CD4-positive, alpha-beta T cell treated with Interleukin-1 beta for 1 hour (primary cell): ENCODE measurements around the gene IST1.

Experiments used
- DNase-seq, 2 donors: peaks; one replicate each; pipeline ENCODE4 v3.0.0-alpha.2; 2020 to 2022

The IST1 gene

DNA sequence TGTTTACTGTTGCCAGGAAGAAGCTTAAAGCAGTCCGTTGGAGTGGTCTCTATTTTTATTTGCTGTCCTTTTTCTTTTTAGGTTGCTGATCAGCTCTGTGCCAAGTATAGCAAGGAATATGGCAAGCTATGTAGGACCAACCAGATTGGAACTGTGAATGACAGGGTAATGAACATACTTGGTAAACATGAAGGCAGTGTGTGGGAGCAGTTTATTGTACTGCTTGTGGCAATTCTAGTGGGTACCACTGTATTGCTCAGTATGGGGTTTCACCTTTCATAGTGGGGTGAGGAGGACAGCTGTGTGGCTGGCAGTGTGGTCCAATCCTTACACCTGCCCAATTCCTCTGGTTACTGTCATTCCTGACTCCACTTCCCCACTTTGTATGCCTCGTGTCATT, 25.3 kb downstream of the IST1 start:
- DNase-seq: no peak

DNA sequence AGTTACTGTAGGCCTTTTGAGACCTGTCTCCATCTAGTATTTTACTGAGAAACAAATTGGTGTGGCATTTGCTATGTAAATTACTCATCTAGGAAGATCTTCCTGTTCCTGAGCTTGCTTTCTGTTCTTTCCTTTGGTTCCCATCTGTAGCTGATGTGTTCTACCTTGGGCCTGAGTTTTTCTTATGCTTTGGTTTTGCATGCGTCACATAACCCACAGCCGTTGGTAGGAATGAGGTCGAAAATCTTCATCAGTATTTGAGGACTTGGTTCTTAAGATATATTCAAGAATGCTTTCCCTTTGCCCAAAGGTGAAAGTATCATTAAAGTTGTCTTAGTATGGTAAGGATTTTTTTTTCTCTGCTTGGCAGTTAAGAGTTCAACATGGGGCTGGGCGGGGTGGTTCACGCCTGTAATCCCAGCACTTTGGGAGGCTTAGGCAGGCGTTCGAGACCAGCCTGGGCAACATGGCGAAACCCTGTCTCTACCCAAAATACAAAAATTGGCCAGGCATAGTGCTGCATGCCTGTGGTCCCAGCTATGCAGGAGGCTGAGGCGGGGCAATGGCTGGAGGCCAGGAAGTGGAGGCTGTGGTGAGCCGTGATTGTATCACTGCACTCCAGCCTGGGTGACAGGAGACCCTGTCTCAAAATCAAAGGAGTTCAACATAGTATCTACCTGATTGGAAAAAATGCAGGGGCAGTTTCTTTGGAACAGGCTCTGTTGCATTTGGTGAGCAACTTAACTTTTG, 28.8 kb downstream of the IST1 start:
- DNase-seq: no peak

DNA sequence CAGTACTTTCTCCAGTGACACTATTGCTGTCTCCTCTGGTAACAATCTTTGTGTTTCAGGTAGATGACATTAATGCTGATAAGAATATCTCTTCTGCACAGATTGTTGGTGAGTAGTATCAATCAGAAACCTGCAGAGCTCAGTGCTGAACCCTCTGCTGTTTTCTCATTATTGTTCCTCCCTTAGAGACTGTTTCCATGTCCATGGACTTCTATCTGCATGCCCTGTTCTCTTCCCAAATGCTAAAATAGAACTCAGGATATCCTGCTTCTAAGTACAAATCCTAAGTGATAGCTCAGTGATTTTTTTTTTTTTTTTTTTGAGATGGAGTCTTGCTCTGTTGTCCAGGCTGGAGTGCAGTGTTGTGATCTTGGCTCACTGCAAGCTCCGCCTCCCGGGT, 29.4 kb downstream of the IST1 start:
- DNase-seq: no peak

DNA sequence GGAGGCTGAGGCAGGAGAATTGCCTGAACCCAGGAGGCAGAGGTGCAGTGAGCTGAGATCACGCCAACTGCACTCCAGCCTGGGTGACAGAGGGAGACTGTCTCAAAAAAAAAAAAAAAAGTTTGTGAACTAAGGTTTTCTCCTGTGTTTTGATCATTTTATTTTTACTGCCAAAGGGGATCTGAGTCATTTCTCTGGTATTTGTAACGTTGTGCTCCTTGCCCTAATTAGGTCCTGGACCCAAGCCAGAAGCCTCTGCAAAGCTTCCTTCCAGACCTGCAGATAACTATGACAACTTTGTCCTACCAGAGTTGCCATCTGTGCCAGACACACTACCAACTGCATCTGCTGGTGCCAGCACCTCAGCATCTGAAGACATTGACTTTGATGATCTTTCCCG, 32.1 kb downstream of the IST1 start:
- no peak for DNase-seq

DNA sequence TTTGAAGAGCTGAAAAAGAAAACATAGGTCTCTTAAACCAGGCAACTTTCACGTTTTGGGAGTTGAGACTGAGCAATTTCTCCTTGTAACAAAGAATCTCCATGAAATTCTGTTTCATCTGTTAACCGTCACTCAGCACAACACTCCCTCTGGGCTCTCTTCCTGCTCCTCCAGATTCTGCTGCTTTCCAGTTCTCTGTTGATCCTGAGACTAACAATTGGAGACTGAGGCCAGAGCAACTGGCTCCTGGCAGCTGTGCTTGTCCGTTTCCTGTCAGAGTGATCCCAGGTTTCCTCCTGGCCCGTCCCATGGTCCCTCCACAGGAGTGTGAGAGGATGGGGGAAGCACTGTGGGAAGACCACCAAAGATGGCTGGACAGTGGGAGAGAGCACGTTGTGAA, 32.5 kb downstream of the IST1 start:
- no peak for DNase-seq

DNA sequence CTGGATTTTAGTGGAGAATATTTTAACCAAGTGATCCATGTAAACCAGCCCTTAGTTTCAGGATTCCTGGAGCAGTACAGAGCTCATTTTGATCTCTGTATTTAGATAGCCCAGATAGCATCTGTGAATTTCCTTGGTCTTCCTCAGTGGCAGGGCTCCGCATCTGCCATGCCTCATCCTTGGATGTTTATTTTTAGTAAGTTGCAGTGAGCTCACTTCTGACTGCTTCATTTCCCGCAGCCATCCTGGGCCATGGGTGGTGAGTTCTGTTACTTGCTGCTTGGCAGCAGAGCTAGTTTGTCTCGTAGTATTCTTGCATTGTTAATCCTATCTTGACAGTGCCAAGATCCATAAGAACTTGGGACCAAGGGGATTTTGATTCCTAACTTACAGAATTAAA, 33.7 kb downstream of the IST1 start:
- no peak for DNase-seq

DNA sequence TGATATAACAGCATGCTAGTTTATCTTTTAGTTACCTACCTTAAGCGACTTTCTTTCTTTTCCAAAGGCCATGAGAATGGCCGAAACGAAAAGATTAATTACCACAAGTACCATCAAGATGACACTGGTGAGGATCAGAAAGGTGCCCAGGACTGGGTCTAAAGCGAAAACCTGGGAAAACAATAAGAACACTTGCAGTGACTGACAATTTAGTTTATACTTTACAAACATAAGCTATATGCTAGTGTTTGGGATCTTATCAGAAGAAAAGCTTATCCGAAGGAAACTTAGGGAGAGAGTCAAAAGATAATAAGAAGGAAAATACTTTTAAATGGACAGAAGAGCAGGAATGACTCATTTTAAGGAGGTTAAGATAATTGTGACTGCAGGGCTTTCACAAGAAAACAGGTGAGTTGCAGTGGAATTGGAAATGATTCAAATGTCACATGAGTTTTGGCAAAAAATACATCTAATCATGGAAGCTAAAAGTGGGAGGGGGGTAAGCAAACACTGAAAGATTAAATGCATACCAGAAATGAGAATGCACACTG, 34.8 kb downstream of the IST1 start:
- DNase-seq: no peak

DNA sequence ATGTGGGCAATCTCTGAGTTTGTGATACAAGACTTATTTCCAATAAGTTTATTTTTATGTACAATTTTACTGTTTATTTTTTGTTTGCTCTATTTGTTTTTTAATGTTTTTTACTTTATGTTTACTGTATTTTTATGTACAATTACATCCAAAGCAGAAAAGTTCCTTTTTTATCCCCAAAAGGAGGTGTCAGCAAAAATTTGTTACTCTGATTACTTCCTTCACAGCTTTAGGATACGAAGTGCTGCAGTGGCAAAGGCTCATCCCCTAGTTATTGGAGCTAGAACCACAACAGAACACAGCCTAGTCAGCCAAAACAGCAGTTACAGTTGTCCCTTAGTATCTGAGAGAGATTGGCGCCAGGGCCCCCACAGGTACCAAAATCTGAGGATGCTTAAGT, 35.7 kb downstream of the IST1 start:
- DNase-seq: no peak

DNA sequence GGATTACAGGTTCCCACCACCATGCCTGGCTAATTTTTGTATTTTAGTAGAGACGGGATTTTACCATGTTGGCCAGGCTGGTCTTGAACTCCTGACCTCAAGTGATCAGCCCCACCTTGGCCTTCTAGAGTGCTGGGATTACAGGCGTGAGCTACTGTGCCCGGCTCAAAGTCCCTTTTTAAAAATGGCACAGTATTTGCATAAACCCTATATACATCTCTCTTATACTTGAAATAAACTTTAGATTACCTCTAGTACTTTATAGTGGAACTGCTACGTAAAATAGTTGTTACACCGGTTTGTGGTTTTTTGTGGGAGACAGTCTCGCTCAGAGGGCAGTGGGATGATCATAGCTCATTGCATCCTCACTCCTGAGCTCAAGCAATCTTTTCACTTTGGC, 36.3 kb downstream of the IST1 start:
- DNase-seq: no peak

DNA sequence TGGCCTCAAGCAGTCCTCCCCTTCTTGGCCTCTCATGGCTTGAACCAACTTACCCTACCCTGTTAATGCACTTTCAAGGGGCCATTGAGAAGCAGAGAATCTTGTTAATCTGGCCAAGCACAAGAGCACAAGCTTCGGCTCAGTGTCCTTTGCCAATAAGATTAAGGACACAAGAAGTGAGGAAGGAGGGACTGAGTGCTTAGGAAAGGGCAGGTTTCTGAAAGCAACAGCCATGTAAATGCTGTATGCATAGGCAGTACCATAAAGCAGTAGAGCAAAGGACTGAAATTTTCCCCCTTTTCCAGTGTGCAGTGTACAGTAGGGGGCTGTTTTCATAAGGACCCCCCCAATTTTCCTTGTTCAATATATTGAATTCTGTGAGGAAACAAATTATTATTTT, 37.7 kb downstream of the IST1 start:
- no peak for DNase-seq

DNA sequence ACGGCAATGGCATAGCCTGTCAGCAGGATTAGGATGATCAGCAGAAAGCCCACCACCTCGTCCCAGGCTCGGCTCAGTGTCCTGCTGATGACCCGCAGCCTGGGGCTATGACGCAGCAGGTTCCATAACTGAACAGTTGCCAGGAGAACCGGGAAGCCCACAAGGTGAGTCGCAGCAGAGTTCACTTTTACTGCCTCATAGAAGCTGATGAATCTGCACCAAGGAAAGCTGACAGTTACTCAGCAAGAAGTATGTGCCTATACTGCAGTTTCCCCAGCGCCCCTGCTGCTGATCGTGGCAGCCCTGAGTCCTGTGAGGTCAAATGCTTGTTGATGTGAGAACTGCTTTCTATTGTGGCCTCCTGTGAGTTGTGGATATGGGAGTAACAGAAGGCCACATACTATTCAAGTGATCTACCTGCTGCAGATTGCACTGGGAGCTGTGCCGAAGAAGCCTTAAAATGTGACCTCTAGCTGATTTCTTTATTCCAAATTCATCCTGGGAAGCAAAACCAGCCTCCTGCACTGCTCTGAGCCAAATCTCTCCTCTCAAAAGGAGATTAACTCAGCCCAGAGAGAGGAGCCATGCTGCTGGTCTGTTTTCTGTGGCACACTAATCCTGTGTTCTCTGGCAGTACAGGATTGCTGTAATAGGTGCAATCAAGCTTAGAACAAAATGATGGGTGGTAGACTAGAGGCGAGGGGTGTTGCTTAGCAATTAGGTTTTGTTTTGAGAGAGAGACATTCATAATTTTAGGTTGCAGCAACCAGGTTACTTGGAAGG, 38.8 kb downstream of the IST1 start:
- DNase-seq: no peak

DNA sequence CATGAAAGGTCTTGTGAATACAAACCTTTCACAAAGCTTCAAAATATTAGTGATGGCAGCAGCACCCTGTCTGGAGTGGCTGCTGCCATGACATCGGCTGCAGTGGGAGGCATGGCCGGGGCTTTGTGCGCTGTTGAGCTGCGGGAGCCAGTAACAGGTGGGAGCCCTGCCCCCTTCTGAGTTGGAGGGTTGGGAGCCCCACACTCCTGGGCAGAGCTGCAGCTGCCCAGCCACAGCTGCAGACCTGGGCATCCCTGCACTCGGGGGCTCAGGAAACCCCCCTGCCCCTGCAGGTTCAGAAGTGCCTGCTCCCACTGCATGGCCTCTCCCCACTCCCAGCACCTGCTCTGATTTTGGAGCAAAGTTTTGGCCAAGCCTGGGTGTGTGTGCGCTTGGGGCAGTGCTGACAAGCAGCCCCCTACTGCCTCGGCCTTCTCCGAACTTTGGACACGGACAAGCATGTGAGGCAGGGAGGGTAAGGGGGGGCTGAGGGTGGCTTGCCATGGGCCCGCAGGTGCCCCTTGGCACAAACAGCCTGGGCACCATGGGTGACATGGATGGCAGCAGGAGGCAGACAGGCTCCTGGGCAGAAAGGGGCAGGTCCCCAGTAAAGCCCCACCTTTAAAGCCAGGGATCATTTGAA, 42.7 kb downstream of the IST1 start:
- DNase-seq: no peak

DNA sequence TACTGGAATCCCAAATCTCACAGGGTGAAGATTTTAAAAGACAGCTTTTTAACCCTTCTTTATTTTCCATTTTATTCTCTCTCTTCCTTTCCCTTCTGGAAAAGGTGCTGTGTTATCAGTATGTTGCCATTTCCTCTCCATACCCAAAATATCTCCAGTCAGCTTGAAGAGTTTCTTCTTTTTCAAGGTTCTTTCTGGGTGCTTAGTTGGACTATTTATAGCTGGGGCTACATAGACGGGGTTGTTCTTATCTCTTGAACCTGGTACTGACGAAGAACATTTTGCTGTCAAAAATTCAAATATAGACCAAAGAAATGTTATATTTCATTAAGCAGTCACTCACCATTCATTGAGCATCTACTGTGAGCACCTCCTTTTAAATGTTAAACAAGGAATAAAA, 48.6 kb downstream of the IST1 start:
- DNase-seq: no peak

DNA sequence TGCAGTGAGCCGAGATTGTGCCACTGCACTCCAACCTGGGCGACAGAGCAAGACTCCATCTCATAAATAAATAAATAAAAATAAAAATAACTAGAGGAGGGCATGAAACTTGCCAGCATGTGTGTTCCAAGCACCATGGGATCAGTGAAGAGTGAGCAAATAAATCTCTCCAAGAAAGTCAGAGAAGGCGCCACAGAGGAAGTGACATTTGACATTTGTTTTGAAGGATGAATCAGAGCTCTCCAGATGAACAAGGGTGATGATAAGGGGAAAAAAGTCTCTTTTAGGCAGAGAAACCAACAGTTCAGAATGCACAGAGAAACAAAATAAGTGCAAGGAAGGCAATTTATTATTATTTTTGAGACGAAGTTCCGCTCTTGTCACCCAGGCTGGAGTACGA, 50.3 kb downstream of the IST1 start:
- no peak for DNase-seq

DNA sequence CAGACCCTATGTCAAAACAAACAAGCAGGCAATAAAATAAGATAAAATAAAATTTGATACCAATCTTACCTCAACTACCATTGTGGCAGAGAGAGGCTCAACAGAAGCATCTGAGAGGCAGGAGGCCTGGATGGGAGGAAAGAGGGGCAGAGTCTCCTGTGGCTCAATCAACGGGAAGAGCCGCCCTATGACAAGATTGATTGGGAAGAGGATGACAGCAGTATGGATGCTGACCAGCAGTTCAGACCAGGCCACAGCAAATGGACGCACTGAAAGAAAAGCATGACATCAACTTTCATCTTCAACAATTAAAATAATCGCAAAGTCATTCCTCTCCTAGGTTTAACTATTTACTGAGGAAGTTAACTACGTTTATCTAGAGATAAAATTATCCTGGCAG, 57.5 kb downstream of the IST1 start:
- DNase-seq: no peak

DNA sequence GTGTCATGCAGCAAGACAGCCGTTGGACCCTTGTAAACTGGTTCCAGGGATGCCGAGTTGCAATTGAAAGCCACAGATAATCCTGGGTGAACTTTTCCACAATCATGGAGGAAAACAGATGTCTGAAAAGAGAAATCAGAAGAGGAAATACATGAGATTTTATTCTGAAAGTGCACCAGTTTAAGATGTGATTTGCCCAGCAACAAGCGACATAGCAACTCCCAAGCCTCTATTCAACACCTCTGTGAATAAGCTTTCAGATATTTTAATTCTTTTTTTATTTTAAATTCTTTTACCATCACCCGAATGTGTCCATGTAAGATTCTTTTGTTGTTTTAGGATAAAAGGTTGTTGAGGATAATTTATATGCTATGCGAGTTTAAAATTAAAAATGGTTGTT, 58.8 kb downstream of the IST1 start:
- no peak for DNase-seq

DNA sequence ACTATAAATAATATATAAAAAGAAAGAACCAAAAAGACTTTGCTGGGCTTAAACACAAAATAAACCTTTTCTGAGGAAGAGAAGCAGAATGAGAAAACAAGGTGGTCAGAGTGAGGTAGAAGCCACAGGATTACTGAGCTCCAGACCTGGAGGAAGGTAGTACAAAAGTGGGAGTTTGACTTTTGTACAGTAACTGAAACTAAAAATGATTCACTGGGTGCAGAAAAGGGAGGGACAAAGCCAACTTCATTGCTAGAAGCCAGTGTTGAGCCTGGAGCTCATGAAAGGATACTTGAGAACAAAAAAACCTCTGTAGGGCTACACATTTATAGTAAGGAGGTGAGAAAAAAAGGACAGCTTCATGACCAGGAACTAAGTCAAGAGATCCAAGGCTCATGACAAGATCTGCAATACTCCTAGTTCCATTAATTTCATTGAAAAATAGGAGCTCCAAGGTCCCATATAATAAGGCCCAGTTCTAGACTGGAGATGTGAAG, 59.4 kb downstream of the IST1 start:
- DNase-seq: no peak

DNA sequence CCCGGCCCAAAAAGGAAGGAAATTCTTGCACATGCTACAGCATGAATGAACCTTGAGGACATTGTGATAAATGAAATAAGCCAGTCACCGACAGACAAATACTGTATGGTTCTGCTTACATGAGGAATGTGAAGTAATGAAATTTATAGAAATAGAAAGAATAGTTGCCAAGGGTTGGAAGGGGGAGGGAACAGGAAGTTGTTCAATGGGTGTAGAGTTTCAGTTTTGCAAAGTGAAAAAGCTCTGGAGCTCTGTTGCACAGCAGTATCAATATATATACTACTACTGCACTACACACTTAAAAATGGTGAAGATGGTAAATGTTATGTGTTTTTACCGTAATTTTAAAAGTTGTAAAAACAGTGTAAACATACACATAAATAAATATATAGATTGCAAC, 61.2 kb downstream of the IST1 start:
- no peak for DNase-seq

DNA sequence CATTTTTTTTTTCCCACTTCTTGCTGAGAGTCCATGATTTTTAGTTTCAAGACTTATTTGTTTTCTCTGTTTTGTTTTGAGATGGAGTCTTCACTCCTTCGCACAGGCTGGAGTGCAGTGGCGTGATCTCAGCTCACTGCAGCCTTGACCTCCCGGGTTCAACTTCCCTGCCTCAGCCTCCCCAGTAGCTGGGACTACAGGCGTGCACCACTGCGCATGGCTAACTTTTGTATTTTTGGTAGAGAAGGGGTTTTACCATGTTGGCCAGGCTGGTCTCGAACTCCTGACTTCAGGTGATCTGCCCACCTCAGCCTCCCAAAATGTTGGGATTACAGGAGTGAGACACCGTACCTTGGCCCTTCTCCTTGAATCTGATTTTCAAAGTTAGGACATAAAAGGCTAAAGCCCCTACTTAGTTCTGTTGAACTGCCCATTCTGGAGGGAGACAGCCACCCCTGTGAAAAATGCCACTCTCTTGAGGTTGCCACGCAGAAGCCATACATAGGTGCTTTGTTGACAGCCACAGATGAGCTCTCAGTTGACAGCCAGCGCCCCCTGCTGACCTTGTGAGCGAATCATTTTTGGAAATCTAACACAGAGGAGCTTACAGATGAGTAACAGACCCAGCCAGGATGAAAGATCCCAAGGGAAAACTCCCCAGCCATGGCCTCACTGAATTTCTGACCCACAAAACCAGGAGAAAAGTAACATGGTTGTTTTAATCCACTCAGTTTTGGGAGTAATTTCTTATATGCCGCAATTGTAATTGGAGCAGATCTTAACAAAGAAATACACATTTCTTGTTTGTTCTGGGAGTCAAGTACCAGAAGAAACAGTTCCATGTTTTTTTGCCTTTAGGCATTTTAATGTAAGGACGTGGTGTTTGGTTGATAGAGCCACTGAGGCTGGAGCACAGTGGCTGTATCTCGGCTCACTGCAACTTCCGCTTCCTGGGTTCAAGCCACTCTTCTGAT, 66.0 kb downstream of the IST1 start:
- peak; percentile 79 to 80 for DNase-seq

DNA sequence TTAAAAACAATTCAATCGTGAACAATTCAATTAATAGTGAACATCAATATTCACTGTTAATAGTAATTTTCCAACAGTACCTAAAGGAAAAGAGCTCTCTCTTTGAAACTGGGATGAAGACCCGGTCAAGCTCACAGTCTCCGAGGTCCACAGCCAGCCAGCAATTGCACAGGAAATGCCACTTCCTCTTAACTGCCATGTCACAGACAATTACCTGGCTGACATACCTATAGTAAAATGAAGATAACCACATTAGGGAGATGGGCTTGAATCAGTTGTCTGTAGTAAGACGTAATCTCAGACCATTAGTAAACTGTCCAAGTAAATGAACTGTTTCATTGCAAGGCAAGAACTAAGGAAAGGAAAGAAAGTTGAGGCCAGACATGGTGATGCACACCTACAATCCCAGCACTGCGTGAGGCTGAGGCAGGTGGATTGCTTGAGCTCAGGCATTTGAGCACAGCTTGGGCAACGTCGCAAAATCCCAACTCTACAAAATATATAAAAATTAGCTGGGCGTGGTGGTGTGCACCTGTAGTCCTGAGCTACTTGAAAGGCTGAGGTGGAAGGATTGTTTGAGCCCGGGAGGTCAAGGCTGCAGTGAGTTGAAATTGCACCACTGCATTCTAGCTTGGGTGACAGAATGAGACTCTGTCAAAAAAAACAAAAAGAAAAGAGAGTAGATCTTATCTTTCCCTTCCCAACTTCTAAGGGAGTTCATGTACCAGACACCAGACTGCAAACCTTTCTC, 68.0 kb downstream of the IST1 start:
- DNase-seq: no peak

DNA sequence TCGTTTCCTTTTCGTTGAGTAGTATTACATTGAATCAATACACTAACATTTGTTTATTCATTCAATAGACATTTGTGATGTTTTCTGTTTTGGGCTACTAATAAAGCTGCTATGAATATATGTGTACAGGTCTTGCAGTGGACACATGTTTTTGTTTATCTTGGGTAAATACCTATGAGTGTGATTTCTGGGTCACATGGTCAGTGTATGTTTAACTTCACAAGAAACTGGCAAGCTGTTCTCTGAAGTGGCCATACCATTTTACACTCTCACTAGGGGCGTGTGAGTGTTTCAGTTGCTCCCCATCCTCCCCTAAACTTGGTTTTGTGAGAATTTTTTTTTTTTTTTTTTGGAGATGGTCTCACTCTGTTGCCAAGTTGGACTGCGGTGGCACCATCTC, 69.9 kb downstream of the IST1 start:
- DNase-seq: no peak

DNA sequence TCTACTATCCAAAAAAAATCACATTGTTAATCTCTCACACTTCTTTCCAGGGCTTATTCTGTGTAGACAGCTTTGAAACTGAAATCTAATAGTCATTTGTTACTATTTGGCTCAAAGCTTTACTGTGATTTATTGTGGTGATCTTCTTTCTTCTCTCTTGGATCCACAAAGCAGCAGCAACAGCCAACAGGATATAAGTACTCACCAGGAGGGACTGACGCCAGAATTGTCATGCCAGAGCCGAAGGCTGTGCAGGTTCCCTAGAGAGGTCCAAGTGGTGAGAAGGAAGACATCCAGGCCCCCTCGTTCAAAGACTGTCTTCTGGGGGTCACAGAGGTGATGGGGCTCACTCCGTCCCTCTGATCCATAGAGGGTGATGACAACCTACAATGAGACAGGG, 71.6 kb downstream of the IST1 start:
- no peak for DNase-seq
